Uterus (tissue), 4 donors: ENCODE measurements around the gene PTPRE. TPM values are rescaled to one million over a fixed set of nuclear protein-coding genes. Genes with fewer than 3 reads are reported as not detected.
"Not testable (repeated sequence)": the region's sequence is repeated elsewhere in the genome, so short reads cannot be mapped to it uniquely, and the experiment has no call there.

Experiments
- DNase-seq, 2 donors: peaks; one replicate each; pipeline ENCODE4 v3.0.0-alpha.2; 2019 to 2020
- H3K27ac ChIP-seq, 2 donors: fragments of 200-600 bp; sonication (generic); 1 replicate in 1 of 2; 2 replicates in 1 of 2; pipeline ENCODE4 v1.5.1; 2016 to 2018
- H3K27me3 ChIP-seq, 2 donors: fragments of 200-600 bp; sonication (generic); one replicate each; pipeline ENCODE4 v1.5.1; 2018 to 2019; ENCODE audit warnings: control low read depth in 1 of 2
- H3K36me3 ChIP-seq, 2 donors: fragments of 200-600 bp; sonication (generic); one replicate each; pipeline ENCODE4 v1.5.1; 2019; ENCODE audit warnings: control low read depth in 1 of 2
- H3K4me1 ChIP-seq, 2 donors: fragments of 200-600 bp; sonication (generic); one replicate each; pipeline ENCODE4 v1.5.1; 2018 to 2019; ENCODE audit warnings: control low read depth in 1 of 2
- H3K4me3 ChIP-seq, 2 donors: fragments of 200-600 bp; sonication (generic); 1 replicate in 1 of 2; 2 replicates in 1 of 2; pipeline ENCODE4 v1.5.1; 2018 to 2019; ENCODE audit warnings: mild to moderate bottlenecking in 1 of 2
- H3K9me3 ChIP-seq, 2 donors: fragments of 200-600 bp; sonication (generic); one replicate each; pipeline ENCODE4 v1.5.1; 2019; ENCODE audit warnings: control low read depth in 1 of 2
- CTCF ChIP-seq, 4 experiments: fragments of 200-600 bp in 2 of 4; fragments of 450-650 bp in 2 of 4; sonication (generic) in 2 of 4; IDR thresholded peaks; one replicate each; pipeline ENCODE4 v1.5.1; 2016 to 2019; ENCODE audit warnings: antibody characterized with exemption in 4 of 4, mild to moderate bottlenecking in 2 of 4, moderate library complexity in 1 of 4
- POLR2A ChIP-seq, 2 donors: fragments of 450-650 bp; IDR thresholded peaks; one replicate each; pipeline ENCODE4 v1.6.1; 2016; ENCODE audit warnings: antibody characterized with exemption in 2 of 2, mild to moderate bottlenecking in 1 of 2, moderate library complexity in 1 of 2
- intact Hi-C: fragments of 100-400 bp; cut with DNase I; formaldehyde crosslinking; loops from one replicate; pipeline ENCODE4 v1.15.1; 2023; ENCODE audit warnings: low total_unique reads
- total RNA-seq, 4 donors: library from RNA; depleted of rRNA in 3 of 4; stranded (reverse); fragments of >200 nt in 3 of 4; gene quantifications; one replicate each; pipeline versions ENCODE4 v1.1.0 to v1.2.4, GENCODE V29; 2014 to 2023
- donor health status: DM: yes; HTN: yes; CAD: no.

Gene PTPRE
- total RNA-seq, 4 donors from 2014 or later, result 9.4 to 18.9 (median 16.3) TPM

DNA sequence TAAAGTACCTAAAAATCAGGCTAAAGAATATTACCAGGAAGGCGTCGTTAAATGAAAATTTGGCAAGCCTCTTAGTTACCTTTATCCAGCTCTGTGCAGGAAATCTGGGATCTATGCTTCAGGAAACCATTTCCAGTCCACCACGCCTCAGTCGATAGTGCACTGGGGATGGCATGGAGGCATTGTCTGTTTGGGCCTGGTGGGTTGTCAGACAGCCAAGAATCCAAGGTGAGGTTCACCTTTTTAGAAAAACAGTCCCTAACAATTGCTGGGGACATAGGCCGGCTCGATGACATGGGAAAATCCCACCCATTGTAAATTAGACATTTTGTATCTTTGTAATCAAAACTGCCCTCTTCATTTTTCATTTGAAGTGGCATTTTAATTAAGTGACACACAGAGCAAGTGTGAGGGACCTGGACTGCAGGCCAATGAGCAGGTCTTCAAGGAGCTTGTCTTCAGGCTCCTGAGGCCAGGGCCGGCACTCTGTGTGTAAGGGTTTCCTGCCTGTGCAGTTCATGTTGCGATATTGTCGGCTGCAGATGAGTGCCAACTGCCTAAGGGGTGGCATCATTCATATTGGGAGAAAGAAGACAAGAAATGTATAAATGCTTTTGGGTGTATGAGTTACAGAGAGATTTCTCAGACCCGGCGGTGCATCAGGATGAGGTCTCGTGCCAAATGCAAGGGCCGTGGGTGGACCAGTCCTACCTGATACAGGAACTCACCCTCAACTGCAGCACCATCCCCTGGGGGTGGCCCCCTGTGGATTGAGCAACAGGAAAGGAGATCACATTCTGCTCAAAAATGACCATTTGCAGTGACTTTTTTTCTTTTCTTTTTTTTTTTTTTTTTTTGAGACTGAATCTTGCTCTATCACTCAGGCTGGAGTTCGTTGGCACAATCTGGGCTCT lies 80.8 kb downstream of the PTPRE start:
- no peak for DNase-seq
- intact Hi-C loops, result no loop called here
- no peaks in the 10 kb centered on the region for H3K36me3 ChIP-seq
- H3K4me1 ChIP-seq, result no peaks in the 10 kb centered on the region
- TF ChIP-seq POLR2A (IDR thresholded peaks at IDR 0.05) (no peak), CTCF (IDR thresholded peaks at IDR 0.05) (no peak)
- H3K27me3 ChIP-seq, result no peaks in the 10 kb centered on the region
- H3K4me3 ChIP-seq, result no peak overlapping the region
- H3K27ac ChIP-seq, result peak overlapping the region in 1 of 2 donors; percentile 28
- H3K9me3 ChIP-seq, result no peaks in the 10 kb centered on the region

DNA sequence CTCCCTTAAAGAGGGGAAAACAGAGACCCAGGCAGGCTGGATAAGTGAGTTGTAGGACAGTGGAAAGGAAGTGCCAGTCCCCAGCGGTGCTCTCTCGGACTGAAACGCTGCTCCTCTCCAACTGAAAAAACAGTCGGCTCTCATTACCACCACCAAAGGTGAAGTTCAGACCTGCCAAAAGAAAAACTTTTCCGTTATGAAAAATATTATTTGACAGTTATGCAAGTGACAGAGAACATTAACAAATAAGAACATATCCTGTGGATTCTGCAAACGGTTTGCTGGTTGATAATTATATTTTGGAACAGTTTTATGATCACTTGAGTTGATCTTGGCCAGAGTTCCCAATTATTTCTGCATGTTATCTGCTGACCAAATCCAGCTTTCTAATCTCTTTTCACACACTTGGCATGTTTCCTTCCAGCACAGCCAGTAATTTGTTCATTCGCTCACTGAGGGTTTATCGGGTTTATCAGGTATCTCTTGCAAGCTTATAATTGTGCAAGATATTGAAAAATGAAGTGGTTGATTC lies 82.6 kb downstream of the PTPRE start:
- Histone ChIP-seq H3K27me3 (no peaks in the 10 kb centered on the region), H3K4me1 (no peaks in the 10 kb centered on the region), H3K27ac (no peak overlapping the region), H3K9me3 (no peaks in the 10 kb centered on the region), H3K4me3 (no peak overlapping the region), H3K36me3 (no peaks in the 10 kb centered on the region)
- TF ChIP-seq POLR2A (IDR thresholded peaks at IDR 0.05) (peak in 1 of 2 donors; percentile 8), CTCF (IDR thresholded peaks at IDR 0.05) (no peak)
- intact Hi-C loops, result no loop called here
- no peak for DNase-seq

- H3K27ac ChIP-seq, result peak overlapping the region; percentile 58 to 70
- H3K36me3 ChIP-seq, DNase-seq, H3K4me3 ChIP-seq, H3K27me3 ChIP-seq, intact Hi-C loops, H3K4me1 ChIP-seq, H3K9me3 ChIP-seq: not testable (repeated sequence)
Observed at GRCh38 chr10:127990132-127990788, 83.4 kb downstream of the PTPRE start.

GRCh38 chr10:127990846-127991542 lies 84.1 kb downstream of the PTPRE start:
- intact Hi-C loops, result no loop called here
- TF ChIP-seq POLR2A (IDR thresholded peaks at IDR 0.05) (no peak), CTCF (IDR thresholded peaks at IDR 0.05) (no peak)
- DNase-seq, result no peak
- Histone ChIP-seq H3K4me1 (no peaks in the 10 kb centered on the region), H3K27me3 (no peaks in the 10 kb centered on the region), H3K4me3 (no peak overlapping the region), H3K36me3 (no peaks in the 10 kb centered on the region), H3K27ac (peak overlapping the region; percentile 58 to 70), H3K9me3 (no peaks in the 10 kb centered on the region)

- H3K4me3 ChIP-seq, result no peak overlapping the region
- no peak for DNase-seq
- TF ChIP-seq CTCF (IDR thresholded peaks at IDR 0.05) (no peak), POLR2A (IDR thresholded peaks at IDR 0.05) (no peak)
- H3K27me3 ChIP-seq, result no peaks in the 10 kb centered on the region
- no peaks in the 10 kb centered on the region for H3K4me1 ChIP-seq
- H3K27ac ChIP-seq, result peak overlapping the region; percentile 58 to 70
- H3K9me3 ChIP-seq, result no peaks in the 10 kb centered on the region
- intact Hi-C loops, result no loop called here
- H3K36me3 ChIP-seq, result no peaks in the 10 kb centered on the region
Observed at GRCh38 chr10:127991543-127992255, 84.8 kb downstream of the PTPRE start.
